Heart left ventricle (tissue), 13 donors: ENCODE measurements around the gene NAA20.

Source experiments
- CTCF ChIP-seq, 12 donors: fragments of 200-600 bp; sonication (generic) in 4 of 12; IDR thresholded peaks; one replicate each; pipeline versions ENCODE4 v1.5.0 to v1.8.0; 2018 to 2022; ENCODE audit warnings: antibody characterized with exemption in 12 of 12, mild to moderate bottlenecking in 5 of 12
- POLR2A ChIP-seq, 2 donors: fragments of 450-650 bp; IDR thresholded peaks; one replicate each; pipeline ENCODE4 v1.6.1; 2017; ENCODE audit warnings: antibody characterized with exemption in 2 of 2, mild to moderate bottlenecking in 2 of 2, moderate library complexity in 2 of 2
- donor health status: ischemic (EF 13 %, LVEDD 7.1; RV severe dilation, severe dysfunction).
- donor health status: DM: no; HTN: yes; CAD: no.
- donor health status: DM: no; HTN: no; CAD: no.
- donor health status: ischemic (EF 25% LVEDD 6.9; RV normal size, moderate dysfunction).
- donor health status: ischemic (EF 25% LVEDD 5.7; RV mildly dilated, moderate dysfunction).
- donor health status: ischemic (EF 35%, LVEDD 5.7; RV mildly dilated, moderate dysfunction).
- donor health status: nonischemic (EF 11% LVEDD 7.7; RV severe dilation, severe dysfunction).
- donor health status: DM: yes; HTN: yes; CAD: no.
- donor health status: PGD.
- donor health status: ischemic (EF 29% LVEDD 5.4; RV normal size, mild dysfunction).
- donor health status: nonischemic (EF 23%, LVEDD 6.1; RV moderate dilation, normal function).

- TF ChIP-seq CTCF (IDR thresholded peaks at IDR 0.05) (no peak), POLR2A (IDR thresholded peaks at IDR 0.05) (no peak)
These were observed 62.1 kb downstream of the NAA20 start for GRCh38 chr20:20079102-20079784.
